HepG2 (cell line): ENCODE results near the gene ITGB5. TPM values are rescaled to one million over a fixed set of nuclear protein-coding genes. Genes with fewer than 3 reads are reported as not detected.
A peak's percentile ranks its signal among the peaks of the same experiment; 100 is the strongest.

Experiments used
- ATAC-seq: fragments of 200-7000 bp; cut with Tn5 transposase; 3 replicates; pipeline ENCODE4 v1.9.1; 2020; ENCODE audit warnings: mild to moderate bottlenecking, moderate library complexity
- BruUV-seq: library from RNA; stranded (reverse); fragments of 400-500 nt; replicated peaks from 2 replicates; lab custom pipeline; 2021; lab: Mats Ljungman, UMichigan
- CTCF ChIA-PET: fragments of 300-600 bp; formaldehyde crosslinking; extraction: SDS; loops from one replicate; lab custom pipeline; 2021; ENCODE audit warnings: low total read pairs, inconsistent platforms, low intra/inter-chr PET ratio; lab: Yijun Ruan, JAX
- POLR2A ChIA-PET: fragments of 350-600 bp; sonication (Branson Sonifier 250); formaldehyde crosslinking; loops from one replicate; lab custom pipeline; 2020; ENCODE audit warnings: antibody characterized with exemption, inconsistent platforms; lab: Yijun Ruan, JAX
- DNase-seq: peaks from one replicate; pipeline ENCODE4 v3.0.0-alpha.2; 2015; ENCODE audit warnings: low spot score
- FAIRE-seq: peaks from 3 replicates; lab custom pipeline; 2011; peaks lifted over from hg19 to GRCh38; lab: Jason Lieb, UNC
- H2AFZ ChIP-seq: one replicate; pipeline ENCODE4 v1.6.1; 2011; ENCODE audit warnings: low read length, inconsistent platforms
- H3K27ac ChIP-seq: fragments of 300-600 bp; 3 replicates; pipeline ENCODE4 v1.8.0; 2011; ENCODE audit warnings: mixed run types, mild to moderate bottlenecking, mixed read lengths, low read length, inconsistent platforms; ENCODE audit not compliant: insufficient read depth; ENCODE audit errors: extremely low read length
- H3K27me3 ChIP-seq, 2 experiments: fragments of 200-600 bp in 1 of 2; 2 replicates in 1 of 2; 3 replicates in 1 of 2; pipeline versions ENCODE4 v1.6.0 to v1.8.0; 2011; ENCODE audit warnings: low read length in 2 of 2, mild to moderate bottlenecking in 2 of 2, moderate library complexity in 2 of 2, inconsistent platforms in 1 of 2; ENCODE audit not compliant: insufficient read depth in 2 of 2, control insufficient read depth in 1 of 2
- H3K36me3 ChIP-seq, 2 experiments: fragments of 200-600 bp in 1 of 2; replicated peaks in 1 of 2; 2 replicates in 1 of 2; 3 replicates in 1 of 2; pipeline versions ENCODE4 v1.5.1 to v1.8.0; 2011; ENCODE audit warnings: low read length in 2 of 2, inconsistent platforms in 1 of 2; ENCODE audit not compliant: insufficient read depth in 2 of 2, control insufficient read depth in 1 of 2
- H3K4me1 ChIP-seq: 2 replicates; pipeline ENCODE4 v1.5.1; 2012; ENCODE audit warnings: low read length, inconsistent platforms; ENCODE audit not compliant: insufficient read depth
- H3K4me2 ChIP-seq: 2 replicates; pipeline ENCODE4 v1.6.0; 2011; ENCODE audit warnings: low read depth, low read length, inconsistent platforms
- H3K4me3 ChIP-seq, 3 experiments: fragments of 200-600 bp in 1 of 3; sonication (generic), shearing (Covaris generic) in 1 of 3; replicated peaks in 1 of 3; 2 replicates each; pipeline ENCODE4 v1.5.1; 2011 to 2016; ENCODE audit warnings: low read length in 3 of 3, inconsistent platforms in 2 of 3, low read depth in 2 of 3, mild to moderate bottlenecking in 2 of 3, control low read depth in 1 of 3, mixed read lengths in 1 of 3; ENCODE audit not compliant: insufficient read depth in 1 of 3
- H3K79me2 ChIP-seq: one replicate; pipeline ENCODE4 v1.6.1; 2011; ENCODE audit warnings: low read length, inconsistent platforms; ENCODE audit not compliant: insufficient read depth
- H3K9ac ChIP-seq: 2 replicates; pipeline ENCODE4 v1.6.0; 2011; ENCODE audit warnings: mild to moderate bottlenecking, low read depth, low read length, inconsistent platforms; ENCODE audit not compliant: insufficient read depth
- H3K9me3 ChIP-seq: 2 replicates; pipeline ENCODE4 v1.5.1; 2012; ENCODE audit warnings: mild to moderate bottlenecking, low read length
- H4K20me1 ChIP-seq: 2 replicates; pipeline ENCODE4 v1.6.0; 2011; ENCODE audit warnings: inconsistent platforms, mild to moderate bottlenecking, low read length, moderate library complexity; ENCODE audit not compliant: insufficient read depth
- MBNL3 ChIP-seq: fragments of 250-450 bp; sonication (Bioruptor Pico); conservative IDR thresholded peaks from 2 replicates; pipeline ENCODE4 v1.8.0; 2022; ENCODE audit warnings: mild to moderate bottlenecking, inconsistent platforms
- TEAD3 ChIP-seq: optimal IDR thresholded peaks from 2 replicates; pipeline ENCODE3; 2016; ENCODE audit warnings: borderline replicate concordance
- ZBED4 ChIP-seq: sonication (generic); formaldehyde crosslinking; IDR thresholded peaks from 2 replicates; pipeline ENCODE4 v1.4.0; 2020; ENCODE audit warnings: missing genetic modification reagents, borderline replicate concordance
- WGBS: methylation state at CpG from one replicate; pipeline ENCODE4 v1.1.6; 2017; ENCODE audit warnings: low lambda C conversion rate; 5-methylcytosine and 5-hydroxymethylcytosine counted together
- in situ Hi-C: cut with HindIII; loops from 2 replicates; pipeline ENCODE4 v1.10.0; 2017; ENCODE audit warnings: low pct_unique_long_range_greater_than_20kb; ENCODE audit not compliant: extremely low pct_ligation_motif_present
- intact Hi-C: fragments of 100-400 bp; cut with micrococcal nuclease; formaldehyde crosslinking; loops from one replicate; pipeline ENCODE4 v1.10.0; 2022; ENCODE audit not compliant: unreplicated experiment
- polyA plus RNA-seq, 8 experiments: library from polyadenylated mRNA; depleted of rRNA in 3 of 8; stranded (reverse) in 7 of 8; unstranded in 1 of 8; fragments of >200 nt; fragmentation: Illumina TruSeq in 4 of 8; extraction: Trizol in 4 of 8; gene quantifications; 2 replicates each; pipeline versions ENCODE4 v1.2.1 to v1.2.3, GENCODE V29; 2011 to 2016; ENCODE audit warnings: low read depth in 4 of 8, missing spikeins in 1 of 8, mixed read lengths in 1 of 8; ENCODE audit not compliant: insufficient read depth in 1 of 8
- total RNA-seq, 5 experiments: library from RNA; depleted of rRNA; stranded (reverse); fragments of >200 nt; fragmentation: Illumina TruSeq; extraction: Trizol; gene quantifications; 2 replicates each; pipeline ENCODE4 v1.2.3, GENCODE V29; 2016; ENCODE audit warnings: low read depth in 1 of 5
- TF ChIP-seq, protein P1 (sequence below): sonication (generic); formaldehyde crosslinking; IDR thresholded peaks from 2 replicates; pipeline ENCODE4 v1.8.1; 2023; ENCODE audit warnings: mild to moderate bottlenecking, moderate library complexity, missing genetic modification reagents

The ITGB5 gene
- total and polyA plus RNA-seq, 2 of the 13 experiments (the other 11 are each of a cell fraction or from before 2014, with no cell fraction given), result 74.1 to 343 TPM

- 0% methylated on average over 2 of the region's 2 CpGs for WGBS
- no peak overlapping the region for H3K27ac ChIP-seq
- no peaks in the 10 kb centered on the region for H3K79me2 ChIP-seq
- no peaks in the 10 kb centered on the region for H3K36me3 ChIP-seq
- CTCF ChIA-PET, result no interaction called here
- POLR2A ChIA-PET, result no interaction called here
- H4K20me1 ChIP-seq, result no peaks in the 10 kb centered on the region
- no peak overlapping the region for H3K4me2 ChIP-seq
- no peak for FAIRE-seq
- H3K9ac ChIP-seq, result no peak overlapping the region
- in situ Hi-C loops, result no loop called here
- BruUV-seq, result no TSS peak
- TF ChIP-seq TEAD3 (CRISPR knock-in tag) (peak; percentile 52), ZBED4 (CRISPR knock-in tag) (no peak), MBNL3 (CRISPR knock-in tag) (no peak)
- TF ChIP-seq, protein P1, sequence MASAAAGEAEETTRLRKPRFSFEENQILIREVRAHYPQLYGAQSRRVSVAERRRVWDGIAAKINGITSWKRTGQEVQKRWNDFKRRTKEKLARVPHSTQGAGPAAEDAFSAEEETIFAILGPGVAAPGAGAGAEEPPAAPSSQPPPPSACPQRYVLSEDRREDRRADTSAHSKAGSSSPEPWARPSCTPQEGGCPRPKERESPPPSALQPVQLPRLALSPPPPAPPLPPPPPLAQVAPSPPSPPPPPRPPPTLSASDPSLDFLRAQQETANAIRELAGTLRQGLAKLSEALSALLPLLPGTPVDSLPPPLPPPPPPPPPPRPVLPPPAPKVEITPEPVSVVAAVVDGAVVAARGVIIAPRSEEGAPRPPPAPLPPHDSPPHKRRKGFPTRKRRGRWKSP (CRISPR knock-in tag), result no peak
- H3K4me3 ChIP-seq, result no peak overlapping the region
- intact Hi-C loops, result loop anchor here (10.0 kb wide), 1 partner anchor 665 kb away; no protein-coding TSS in a partner anchor
- peaks cover 0 to 7% of the 10 kb centered on the region in 2 experiments; a peak in 1 of 5 replicates for H3K27me3 ChIP-seq
- no peak overlapping the region for H2AFZ ChIP-seq
- peak; percentile 32 for DNase-seq
- H3K9me3 ChIP-seq, result no peaks in the 10 kb centered on the region
- H3K4me1 ChIP-seq, result peaks cover 20% of the 10 kb centered on the region
- ATAC-seq, result peak; percentile 35
Measured at GRCh38 chr3:124919756-124920155, 32.6 kb upstream of the ITGB5 start.
